Measurements from ENCODE around the gene PARVA.

PARVA gene

DNA sequence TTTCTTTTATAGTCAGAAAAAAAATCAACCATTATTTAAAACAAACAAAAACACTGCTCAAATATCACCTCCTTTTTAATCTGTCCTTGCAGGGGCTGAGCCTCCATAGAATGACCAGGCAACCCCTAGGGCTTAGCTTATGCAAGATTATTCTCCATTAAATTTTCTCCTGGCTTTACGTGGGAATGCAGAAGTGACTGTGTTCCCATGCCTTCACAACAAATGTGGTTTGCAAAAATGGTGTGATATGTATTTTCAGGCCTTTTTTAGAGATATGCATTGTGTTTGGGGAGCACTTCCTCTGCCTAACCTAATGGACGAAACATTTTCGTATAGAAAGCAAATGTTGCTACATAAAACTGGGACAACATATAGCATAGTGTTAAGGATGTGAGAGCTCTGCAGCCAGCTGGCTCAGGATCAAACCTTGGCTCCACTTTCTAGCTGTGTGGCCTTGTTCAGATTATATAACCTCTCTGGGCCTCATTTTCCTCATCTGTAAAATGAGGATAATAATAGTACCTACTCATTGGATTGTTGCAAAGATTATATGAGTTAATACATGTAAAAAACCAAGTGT, 82.6 kb downstream of the PARVA start:
- DNase-seq (ENCODE audit: low spot score): no peak

GRCh38 chr11:12460466-12460865, 83.1 kb downstream of the PARVA start:
- no peak for DNase-seq (ENCODE audit: low spot score)

GRCh38 chr11:12461516-12461915, 84.1 kb downstream of the PARVA start:
- DNase-seq (ENCODE audit: low spot score): no peak

GRCh38 chr11:12464303-12464702, 86.9 kb downstream of the PARVA start:
- no peak for DNase-seq (ENCODE audit: low spot score)

- DNase-seq (ENCODE audit: low spot score): no peak
These were observed 88.0 kb downstream of the PARVA start for GRCh38 chr11:12465332-12465731.

- no peak for DNase-seq (ENCODE audit: low spot score)
These were observed 90.2 kb downstream of the PARVA start for GRCh38 chr11:12467610-12468009.

GRCh38 chr11:12469451-12469850, 92.1 kb downstream of the PARVA start:
- DNase-seq (ENCODE audit: low spot score): no peak

DNA sequence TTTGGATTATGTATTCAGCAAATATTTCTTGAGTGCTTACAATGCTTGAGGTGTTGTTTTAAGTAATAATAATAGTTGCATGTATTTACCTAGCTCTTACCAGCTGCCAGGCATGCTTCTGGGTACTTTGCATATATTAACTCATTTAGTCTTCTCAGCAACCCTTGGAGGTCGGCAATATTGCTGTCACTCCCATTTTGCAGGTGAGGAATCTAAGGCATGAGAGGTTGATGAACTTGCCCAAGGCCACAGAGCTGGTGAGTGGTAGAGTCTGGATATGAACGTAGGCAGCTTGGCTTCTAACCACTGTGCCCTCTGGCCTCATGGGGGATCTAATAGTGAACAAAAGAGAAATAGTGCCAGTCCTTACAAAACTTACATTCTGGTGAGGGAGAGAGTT, 92.9 kb downstream of the PARVA start:
- DNase-seq (ENCODE audit: low spot score): no peak

- no peak for DNase-seq (ENCODE audit: low spot score)
These were observed 95.1 kb downstream of the PARVA start for GRCh38 chr11:12472401-12473005.

GRCh38 chr11:12473381-12473780, 96.0 kb downstream of the PARVA start:
- no peak for DNase-seq (ENCODE audit: low spot score)

- no peak for DNase-seq (ENCODE audit: low spot score)
These were observed 97.5 kb downstream of the PARVA start for GRCh38 chr11:12474871-12475270.

DNA sequence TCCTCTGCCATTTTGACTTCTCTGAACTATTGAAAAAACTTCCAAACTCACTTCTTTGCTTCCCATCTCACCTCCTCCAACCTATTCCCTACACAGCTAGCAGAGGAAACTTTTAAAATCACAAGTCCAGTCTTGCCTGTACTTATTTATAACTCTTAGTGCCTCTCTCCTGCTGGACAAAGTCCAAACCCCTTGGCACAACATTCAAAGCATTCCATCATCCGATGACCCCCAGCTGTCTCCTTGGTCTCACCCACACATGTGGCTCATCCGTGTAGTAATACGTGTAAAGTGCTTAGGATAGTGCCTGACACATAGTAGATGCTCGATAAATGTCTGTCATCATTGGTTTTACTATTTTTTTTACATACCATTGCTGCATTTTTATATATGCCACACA, 101.4 kb downstream of the PARVA start:
- DNase-seq (ENCODE audit: low spot score): no peak

DNA sequence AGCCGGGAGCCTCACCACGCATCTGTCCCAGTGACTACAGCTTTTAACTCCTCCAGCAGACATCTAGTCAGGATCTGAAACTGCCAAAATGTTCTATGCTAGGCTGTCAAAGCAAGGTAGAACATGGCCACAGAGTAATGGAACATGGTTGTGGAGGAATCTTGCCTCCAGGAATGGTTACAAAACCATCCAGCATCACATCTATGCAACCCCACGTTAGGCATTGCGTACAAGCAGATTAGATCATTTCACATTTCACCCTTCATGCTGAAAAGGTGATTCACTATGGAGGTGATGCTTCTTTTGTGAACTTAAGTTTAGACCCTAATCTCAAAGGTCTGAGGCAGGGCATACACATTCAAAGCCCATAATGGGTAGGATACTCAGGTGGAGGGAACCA, 103.0 kb downstream of the PARVA start:
- DNase-seq (ENCODE audit: low spot score): no peak

- no peak for DNase-seq (ENCODE audit: low spot score)
These were observed 105.5 kb downstream of the PARVA start for GRCh38 chr11:12482839-12483238.

- DNase-seq (ENCODE audit: low spot score): no peak
These were observed 106.2 kb downstream of the PARVA start for GRCh38 chr11:12483604-12484003.

- DNase-seq (ENCODE audit: low spot score): no peak
These were observed 108.0 kb downstream of the PARVA start for GRCh38 chr11:12485328-12485727.

GRCh38 chr11:12489246-12489772, 111.9 kb downstream of the PARVA start:
- no peak for DNase-seq (ENCODE audit: low spot score)

DNA sequence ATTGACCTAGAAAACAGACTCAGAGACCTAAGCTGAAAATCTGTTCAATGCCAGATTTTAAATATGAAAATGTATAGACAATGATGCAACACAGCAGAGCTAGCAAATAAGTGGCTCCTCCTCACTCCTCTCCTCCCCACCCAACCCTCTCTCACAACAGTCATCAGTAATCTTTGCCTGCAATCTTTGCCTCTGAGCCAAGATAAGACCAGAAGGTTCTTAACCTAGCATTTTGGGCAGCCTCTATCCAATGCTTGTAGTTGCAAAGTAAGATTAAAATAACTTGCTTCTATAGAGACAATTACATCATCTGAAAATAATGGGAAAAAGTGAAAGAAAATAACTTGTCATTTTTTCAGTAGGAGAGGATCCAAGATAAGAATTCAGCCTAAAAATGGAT, 117.3 kb downstream of the PARVA start:
- no peak for DNase-seq (ENCODE audit: low spot score)

DNA sequence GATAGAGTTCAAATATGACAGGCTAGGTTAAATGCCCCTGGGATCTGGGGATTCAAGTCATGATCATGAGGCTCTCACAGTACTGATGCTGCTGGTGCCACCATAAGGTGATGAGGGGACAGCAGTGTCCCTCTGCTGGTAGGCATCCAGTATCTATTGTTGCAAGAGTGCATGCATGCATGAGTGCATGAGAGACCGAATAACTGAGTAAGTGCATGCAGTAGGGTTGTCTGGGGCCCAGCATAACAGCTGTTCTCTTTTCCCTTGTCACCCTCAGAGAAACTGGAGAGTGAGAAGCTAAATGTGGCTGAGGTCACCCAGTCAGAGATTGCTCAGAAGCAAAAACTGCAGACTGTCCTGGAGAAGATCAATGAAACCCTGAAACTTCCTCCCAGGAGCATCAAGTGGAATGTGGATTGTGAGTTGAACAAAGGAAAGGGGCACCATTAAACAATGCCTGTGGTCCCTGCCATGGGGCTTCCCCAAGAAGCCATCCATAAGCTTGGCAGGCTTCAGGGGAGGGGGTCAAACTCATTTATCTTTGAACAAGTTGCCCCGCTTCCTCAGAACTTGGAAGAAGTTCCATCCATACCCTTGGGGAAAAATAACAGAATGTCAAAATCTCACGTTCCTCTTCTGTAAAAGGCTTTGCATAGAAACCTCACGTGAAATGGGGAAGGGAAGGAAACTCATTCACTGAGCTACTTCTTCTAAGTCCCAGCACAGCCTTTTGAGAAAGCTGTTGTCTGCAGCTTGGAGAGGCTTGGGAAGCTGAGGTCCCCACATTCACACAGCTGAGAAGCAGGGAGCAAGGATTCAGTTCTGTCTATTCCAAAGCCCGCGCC, 119.0 kb downstream of the PARVA start:
- no peak for DNase-seq (ENCODE audit: low spot score)

GRCh38 chr11:12497431-12497830, 120.1 kb downstream of the PARVA start:
- DNase-seq (ENCODE audit: low spot score): no peak

DNA sequence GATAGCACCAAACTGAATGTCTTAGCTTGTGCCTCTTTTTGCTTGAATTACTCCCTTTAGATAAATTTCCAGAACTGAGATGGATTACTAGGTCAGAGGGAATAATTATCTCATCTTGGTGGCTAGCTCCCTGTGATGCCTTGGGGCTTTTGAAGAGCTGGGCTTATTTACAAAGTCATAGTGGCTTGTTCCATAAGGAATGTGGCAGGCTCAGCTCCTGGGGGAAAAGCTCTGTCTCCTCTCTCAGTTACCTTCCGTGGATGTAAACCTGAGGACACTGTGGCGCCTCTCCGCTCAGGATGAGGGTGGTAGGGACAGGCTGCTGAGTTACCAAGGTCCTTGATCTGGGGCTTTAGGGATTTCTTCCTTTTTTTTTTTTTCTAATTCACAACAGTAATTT, 121.7 kb downstream of the PARVA start:
- DNase-seq (ENCODE audit: low spot score): no peak

DNA sequence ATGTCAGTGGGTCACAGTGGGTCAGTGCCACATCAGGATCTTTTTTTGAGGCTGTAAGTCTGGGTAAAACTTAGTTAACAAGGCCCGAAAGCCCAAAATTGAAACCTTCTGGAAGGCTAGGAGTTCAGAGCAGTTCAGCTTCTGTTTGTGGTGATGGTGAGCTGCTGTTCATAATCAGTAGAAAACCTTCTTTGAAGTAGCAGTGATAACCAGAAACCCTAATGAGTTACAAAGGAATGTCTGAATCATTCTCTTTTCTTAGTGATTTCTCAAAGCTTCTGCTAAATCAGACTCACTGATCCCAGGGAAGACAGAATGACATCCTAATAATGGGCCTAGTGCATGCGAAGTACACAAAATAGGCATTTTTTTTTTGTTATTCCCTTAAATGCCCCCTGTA, 124.7 kb downstream of the PARVA start:
- DNase-seq (ENCODE audit: low spot score): no peak

DNA sequence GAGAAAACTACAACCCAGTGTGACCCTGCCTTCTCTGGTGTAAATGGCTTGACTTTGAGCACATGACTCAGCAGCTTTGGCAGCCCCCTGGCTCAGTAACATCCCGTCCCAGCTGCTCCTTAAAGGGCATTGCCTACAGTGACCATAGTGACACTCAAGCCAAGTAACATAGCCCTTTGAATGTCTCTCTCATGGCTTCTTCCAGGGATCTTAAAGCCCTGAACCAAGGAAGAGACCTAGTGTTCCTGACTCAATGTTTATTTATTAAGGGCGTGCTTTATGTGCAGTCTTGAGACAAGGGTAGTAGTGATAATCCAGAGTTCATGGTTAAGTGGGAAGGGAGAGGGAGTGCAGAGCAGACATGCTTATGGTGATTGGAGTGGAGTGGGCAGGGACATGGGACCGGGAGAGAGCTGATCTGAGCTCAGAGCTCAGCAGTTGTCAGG, 125.7 kb downstream of the PARVA start:
- peak; percentile 43 for DNase-seq (ENCODE audit: low spot score)
